Globus pallidus (tissue), 1 donor: ENCODE results near the gene LRCH2.
"Not testable (repeated sequence)": the region's sequence is repeated elsewhere in the genome, so short reads cannot be mapped to it uniquely, and the experiment has no call there.

Source experiments
- DNase-seq: peaks from one replicate; pipeline ENCODE4 v3.0.0-alpha.2; 2015; ENCODE audit warnings: low spot score

The LRCH2 gene

DNA sequence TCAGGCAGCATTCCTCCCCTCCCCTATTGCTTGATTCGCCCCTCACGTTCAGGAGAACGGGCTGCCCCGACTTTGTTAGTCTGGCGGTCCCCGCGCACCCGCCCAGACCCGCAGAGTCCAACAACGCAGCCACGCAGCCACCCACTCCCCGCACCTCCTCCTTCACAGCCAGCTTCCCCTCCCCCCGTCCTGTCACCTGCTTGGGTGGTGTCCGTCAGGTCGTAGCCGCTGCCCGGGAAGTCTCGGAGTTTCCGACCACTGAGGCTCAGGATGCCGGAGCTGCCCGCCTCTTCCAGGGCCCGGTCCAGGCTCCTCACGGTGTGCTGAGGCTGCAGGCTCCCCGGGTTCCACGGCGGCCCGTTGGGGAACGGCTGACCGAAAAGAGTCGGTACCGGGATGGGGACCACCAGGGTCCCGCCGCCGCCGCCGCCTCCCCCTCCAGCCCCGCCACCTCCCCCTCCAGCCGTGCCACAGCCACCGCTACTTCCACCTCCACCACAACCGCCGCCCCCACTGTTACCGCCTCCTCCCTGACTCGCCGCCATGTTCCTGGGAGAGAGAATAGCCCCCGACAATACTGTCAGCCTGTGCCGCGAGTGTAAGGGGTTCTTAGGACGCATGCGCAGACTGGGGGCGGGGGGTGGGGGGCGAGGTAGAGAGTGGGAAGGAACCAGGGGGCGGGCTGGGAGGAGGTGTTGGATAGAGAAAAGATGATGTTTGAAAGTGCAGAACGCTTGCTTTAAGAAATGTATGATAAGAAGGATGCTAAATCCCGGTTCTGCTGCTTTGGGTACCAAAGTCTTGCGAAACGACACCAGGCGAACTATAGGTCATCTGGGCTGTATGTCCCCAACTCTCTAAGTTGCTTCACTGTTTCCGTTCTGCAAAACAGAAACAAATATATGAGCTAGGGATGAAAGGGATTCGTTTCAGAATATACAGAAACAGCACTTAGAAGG, at the start of gene LRCH2:
TSS of gene LRCH2 (minus strand) at position 600 of the 959 bp plus-strand sequence. CDS start at position 545, 55 bp downstream.
- peak; percentile 63 for DNase-seq

DNA sequence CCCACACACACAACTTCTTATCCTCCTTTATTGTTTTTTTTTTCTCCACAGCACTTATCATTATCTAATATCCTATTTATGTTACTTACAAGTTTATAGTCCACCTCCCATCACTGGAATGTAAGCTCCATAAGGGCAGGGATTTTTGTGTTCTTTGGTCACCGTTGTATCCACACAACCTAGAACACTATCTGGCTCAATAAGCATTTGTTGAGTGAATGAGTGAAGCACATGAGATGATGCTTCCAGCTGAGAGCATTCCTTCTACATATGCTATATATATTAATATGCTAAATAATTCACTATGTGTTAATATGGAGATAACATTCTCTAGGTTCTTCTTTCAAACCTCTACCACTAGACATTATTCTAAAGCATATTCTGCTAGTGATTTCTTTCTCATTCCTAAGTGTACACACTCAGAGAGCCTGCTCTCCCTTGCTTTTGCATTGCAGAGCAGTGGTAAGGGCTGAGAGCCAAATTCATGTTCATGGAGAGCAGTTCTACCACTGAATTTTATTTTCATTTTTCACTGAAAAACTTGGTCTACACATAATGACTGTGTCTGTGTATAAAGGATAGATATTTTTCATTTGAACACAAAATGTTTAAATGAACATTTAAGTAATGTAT, 35.3 kb upstream of the LRCH2 start:
- no peak for DNase-seq

- no peak for DNase-seq
Measured at GRCh38 chrX:115268421-115268820, 34.5 kb upstream of the LRCH2 start.

GRCh38 chrX:115266300-115266699, 32.4 kb upstream of the LRCH2 start:
- DNase-seq = no peak

- no peak for DNase-seq
Measured at GRCh38 chrX:115264009-115264408, 30.1 kb upstream of the LRCH2 start.

DNA sequence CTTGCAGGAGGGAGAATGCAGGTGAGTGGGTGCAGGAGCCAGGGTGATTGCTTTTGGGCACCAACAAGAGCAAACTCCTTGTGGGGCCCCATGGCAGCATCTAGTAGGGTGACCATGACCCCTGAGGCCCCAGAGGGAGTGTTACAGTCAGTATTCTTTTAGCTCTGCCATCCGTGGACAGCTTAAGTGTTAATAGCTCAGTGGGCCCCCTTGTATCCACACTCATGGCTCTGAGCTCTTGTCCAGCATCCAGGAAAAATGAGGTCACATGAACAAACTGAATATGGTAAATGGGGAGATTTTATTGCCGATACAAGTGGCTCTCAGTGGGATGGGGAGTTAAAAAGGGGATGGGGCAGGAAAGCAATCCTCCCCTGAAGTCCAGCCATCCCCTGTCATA, 27.3 kb upstream of the LRCH2 start:
- no peak for DNase-seq

DNA sequence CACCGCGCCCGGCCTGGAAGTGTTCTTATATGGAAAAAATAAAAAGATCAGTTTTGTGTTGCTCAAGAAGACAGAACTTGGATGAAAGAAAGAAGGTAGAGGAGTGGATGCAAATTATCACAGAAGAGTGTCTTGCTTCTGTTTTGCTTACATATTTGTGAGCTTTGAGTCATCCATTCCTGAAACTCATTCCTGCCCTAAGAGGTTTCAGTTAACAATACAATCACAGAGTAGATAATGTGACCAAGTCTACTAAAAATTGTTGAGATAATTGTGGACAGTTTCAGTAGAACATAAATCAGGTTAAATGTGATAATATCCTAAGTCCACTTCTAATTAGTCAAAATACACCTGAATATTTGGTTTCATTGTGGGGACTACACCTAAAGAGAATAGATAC, 26.4 kb upstream of the LRCH2 start:
- DNase-seq = no peak

DNA sequence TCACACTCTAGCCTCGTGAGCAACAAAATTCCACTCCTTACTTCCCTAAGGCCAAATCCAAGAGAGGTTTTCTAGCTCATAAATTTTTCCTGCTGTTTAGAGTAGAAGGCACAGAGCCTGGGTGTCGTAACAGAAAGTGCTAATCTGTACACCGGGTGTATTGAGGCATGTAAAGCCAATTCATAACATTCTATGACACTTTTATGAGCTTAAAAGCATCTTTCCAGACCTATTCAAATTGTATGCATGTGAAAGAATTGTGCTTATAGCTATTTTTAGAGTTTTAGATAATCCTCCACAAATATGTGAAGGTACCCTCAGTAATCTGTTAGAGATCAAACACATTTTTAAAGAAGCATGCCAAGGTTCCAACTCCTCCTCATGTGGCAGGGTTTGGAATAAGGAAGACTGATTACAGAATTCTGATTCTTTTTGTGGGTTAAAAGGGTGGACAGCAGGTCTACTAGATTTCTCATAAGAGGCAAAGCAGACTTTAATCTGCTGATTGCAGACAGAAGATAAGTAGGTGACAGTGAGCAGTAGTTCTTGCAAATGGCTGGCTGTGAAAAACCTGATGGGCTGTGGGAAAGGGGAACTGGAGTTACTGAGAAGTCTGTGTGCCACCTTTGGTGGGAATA, 25.5 kb upstream of the LRCH2 start:
- DNase-seq = no peak

GRCh38 chrX:115257711-115258110, 23.8 kb upstream of the LRCH2 start:
- no peak for DNase-seq

DNA sequence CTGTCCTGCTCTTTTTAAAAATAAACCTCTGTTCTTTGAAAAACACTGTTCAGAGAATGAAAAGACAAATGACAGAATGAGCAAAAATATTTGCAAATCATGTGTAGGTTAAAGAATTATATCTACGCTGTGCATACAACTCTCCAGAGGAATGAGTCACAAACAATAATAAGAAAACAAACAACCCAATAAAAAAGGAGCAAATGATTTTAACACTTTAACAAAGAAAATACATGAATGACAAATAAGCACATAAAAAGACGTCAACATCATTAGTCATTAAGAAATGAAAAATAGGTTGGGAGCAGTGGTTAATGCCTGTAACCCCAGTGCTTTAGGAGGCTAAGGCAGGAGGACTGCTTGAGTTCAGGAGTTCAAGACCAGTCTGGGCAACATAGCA, 21.1 kb upstream of the LRCH2 start:
- no peak for DNase-seq

DNA sequence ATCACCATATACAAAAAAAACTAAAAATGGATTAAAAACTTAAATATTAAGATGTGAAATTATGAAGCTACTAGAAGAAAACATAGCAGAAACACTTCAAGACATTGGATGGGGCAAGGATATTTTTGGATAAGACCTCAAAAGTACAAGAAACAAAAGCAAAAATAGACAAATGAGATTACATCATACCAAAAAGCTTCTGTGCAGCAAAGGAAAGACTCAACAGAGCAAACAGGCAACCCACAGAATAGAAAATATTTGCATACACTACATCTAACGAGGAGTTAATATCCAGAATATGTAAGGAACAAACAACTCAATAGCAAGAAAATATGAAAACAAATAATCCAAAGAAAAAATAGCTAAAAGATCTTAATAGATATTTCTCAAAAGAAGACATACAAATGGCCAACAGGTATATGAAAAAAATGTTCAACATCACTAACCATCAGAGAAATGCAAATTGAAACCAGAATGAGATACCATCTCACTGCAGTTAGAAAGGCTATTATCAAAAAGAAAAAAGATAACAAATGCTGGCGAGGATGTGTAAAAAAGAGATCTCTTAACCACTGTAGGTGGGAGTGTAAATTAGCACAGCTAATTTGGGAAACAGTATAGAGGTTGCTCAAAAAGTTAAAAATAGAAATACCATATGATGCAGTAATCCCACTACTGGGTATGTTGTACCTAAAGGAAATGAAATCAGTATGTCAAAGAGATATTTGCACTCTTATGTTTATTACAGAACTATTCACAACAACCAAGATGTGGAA, 17.8 kb upstream of the LRCH2 start:
- DNase-seq = no peak

DNA sequence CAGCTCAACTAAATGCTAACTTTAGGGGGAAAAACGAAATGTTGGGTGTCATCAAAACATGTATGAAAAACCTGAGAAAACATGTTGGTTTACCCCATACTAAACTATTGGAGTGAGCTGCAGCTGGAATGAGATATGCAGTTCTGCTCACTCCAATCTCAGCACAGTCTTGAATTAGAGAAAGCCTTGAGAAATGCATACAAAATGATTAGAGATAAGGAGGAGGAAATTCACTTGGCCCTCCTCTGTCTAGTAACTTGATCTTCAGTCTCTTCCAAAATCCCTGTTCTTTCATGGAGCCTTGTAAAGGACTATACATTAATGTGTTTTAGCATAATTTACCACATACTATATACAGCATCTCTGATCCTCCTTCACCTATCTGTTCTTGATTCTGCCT, 3.2 kb upstream of the LRCH2 start:
- no peak for DNase-seq

DNA sequence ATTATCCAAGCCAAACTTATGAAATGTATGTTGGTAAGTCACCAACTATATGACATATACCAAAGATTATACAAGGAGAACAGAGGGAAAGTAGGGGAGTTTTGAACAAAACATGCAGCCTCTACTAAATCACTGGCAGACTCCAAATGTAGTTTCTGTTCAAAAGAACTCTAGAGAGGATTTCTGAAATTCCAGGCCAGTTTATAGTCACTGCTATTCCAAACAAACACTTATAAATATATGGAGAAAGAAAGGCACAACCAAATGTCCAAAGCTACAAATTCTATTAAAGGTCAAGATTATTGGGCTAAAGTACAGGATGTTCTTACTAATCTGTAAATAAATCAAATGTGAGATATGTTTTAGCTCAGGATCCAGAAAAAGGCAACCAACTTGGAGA, 2.7 kb upstream of the LRCH2 start:
- DNase-seq = no peak

DNA sequence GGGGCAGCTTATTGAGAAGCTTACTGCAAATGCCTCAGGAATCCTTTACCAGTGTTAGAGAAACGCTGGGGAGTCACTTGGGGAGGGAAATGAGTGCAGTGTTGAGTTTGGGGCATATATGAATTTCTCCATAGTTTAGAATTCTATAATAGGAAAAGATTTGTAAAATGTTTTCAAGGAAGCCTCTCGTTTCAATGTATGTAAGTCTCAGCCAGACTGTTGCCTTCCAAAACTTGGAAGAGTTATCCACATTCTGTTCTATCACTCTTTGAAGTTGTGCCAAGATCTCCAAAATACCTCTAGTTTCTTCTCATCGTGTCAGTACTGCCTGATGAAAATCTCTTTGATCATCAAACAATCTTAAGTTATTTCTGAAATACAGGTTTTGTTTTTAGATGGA, 565 bp upstream of the LRCH2 start:
- DNase-seq = no peak

DNA sequence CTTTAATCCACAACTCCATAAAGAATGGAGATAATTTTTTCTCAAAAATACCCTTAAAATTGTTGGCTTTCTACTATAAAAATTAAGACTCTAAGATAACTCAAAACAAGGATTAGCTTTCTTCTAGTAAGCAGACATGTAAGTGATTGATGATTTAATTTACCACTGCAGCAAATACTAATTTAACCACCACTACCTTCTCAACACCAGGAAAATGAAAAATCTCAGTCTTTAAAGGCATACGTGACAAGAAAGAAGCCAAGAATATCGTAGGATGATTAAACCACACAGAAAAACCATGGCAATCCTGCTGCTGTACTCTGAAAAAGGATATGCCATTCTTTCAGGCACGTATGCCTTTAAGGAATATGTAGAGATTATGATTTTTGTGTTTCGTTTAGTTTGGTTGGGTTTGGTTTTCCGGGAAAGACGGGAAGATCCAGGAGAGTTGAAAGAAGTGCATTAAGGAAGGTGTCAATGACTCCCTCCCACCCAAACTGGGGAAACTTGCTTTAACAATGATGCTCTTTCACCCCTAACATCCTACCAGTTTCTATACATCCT, 881 bp downstream of the LRCH2 start:
- no peak for DNase-seq

DNA sequence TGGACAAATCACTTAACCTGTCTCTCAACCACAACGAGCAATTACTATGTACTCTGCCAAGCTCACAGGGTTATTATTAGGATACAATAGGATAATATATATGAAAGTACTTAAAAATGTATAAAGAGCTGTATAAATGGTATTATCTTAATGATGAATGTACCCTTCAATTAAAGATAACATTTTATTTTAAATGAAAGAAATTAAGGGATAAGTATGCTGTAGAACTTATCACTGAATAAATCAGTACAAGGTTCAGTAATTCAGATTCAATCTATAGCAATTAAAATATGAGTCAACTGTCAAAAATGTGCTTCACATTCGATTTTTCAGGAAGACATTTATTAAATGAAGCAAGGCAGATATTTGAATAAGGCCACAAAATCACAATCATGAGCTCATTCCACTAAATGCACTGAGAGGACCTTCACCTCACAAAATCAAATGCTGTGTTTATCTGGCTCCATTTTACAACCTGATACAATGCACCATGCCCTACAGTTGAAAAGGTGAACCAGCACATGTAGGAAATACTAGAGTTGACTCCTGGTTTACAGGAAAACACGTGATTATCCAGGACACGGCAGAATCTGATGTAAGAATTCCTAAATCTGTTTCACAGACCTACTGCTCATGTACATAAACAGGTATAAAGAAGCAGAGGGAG, 4.4 kb downstream of the LRCH2 start:
- no peak for DNase-seq

DNA sequence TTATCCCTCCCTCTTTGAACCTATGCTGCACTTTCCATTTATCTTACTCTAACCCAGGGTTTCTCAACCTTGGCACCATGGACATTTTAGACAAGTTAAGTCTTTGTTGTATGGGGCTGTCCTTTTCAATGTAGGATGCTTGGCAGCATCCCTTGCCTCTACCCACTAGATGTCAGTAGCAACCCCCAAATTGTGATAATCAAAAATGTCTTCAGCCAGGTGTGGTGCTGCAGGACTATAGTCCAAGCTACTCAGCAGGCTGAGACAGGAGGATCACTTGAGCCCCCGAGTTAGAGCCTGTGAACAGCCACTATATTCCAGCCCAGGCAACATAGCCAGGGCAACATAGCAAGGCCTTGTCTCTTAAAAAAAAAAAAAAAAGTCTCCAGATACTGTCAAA, 7.0 kb downstream of the LRCH2 start:
- peak; percentile 29 for DNase-seq

- not testable (repeated sequence) for DNase-seq
Measured at GRCh38 chrX:115217346-115217745, 16.6 kb downstream of the LRCH2 start.

- no peak for DNase-seq
Measured at GRCh38 chrX:115214605-115215004, 19.3 kb downstream of the LRCH2 start.

GRCh38 chrX:115214151-115214550, 19.7 kb downstream of the LRCH2 start:
- no peak for DNase-seq

- DNase-seq = not testable (repeated sequence)
Measured at GRCh38 chrX:115209547-115209946, 24.3 kb downstream of the LRCH2 start.
